H9 (cell line): ENCODE measurements around the gene ITGAE. TPM values are rescaled to one million over a fixed set of nuclear protein-coding genes. Genes with fewer than 3 reads are reported as not detected.
A peak's percentile ranks its signal among the peaks of the same experiment; 100 is the strongest.

ENCODE experiments used
- DNase-seq: peaks from one replicate; pipeline ENCODE4 v3.0.0-alpha.2; 2017
- H2AFZ ChIP-seq: one replicate; pipeline ENCODE4 v1.6.1; 2013; ENCODE audit warnings: mild to moderate bottlenecking, low read length, control low read depth, moderate library complexity
- H2AK5ac ChIP-seq: 2 replicates; pipeline ENCODE4 v1.6.1; 2013; ENCODE audit warnings: low read length, control low read depth, mixed read lengths; ENCODE audit not compliant: insufficient read length
- H2BK120ac ChIP-seq: one replicate; pipeline ENCODE4 v1.6.1; 2013; ENCODE audit warnings: low read depth, mild to moderate bottlenecking, low read length, control low read depth, inconsistent platforms; ENCODE audit not compliant: poor library complexity, severe bottlenecking
- H2BK12ac ChIP-seq: 2 replicates; pipeline ENCODE4 v1.6.1; 2013; ENCODE audit warnings: low read length, control low read depth, mixed read lengths, low read depth; ENCODE audit not compliant: insufficient read length
- H2BK15ac ChIP-seq: 2 replicates; pipeline ENCODE4 v1.6.1; 2013; ENCODE audit warnings: low read depth, low read length, control low read depth
- H2BK20ac ChIP-seq: one replicate; pipeline ENCODE4 v1.6.1; 2013; ENCODE audit warnings: low read depth, mild to moderate bottlenecking, low read length, control low read depth, inconsistent platforms; ENCODE audit not compliant: poor library complexity, severe bottlenecking
- H2BK5ac ChIP-seq: 2 replicates; pipeline ENCODE4 v1.6.1; 2013; ENCODE audit warnings: low read length, control low read depth, mixed read lengths; ENCODE audit not compliant: insufficient read length
- H3K14ac ChIP-seq: 2 replicates; pipeline ENCODE4 v1.6.1; 2013; ENCODE audit warnings: low read length, control low read depth; ENCODE audit not compliant: insufficient read depth
- H3K18ac ChIP-seq: 2 replicates; pipeline ENCODE4 v1.6.1; 2013; ENCODE audit warnings: low read depth, mild to moderate bottlenecking, mixed read lengths, low read length, control low read depth; ENCODE audit not compliant: insufficient read length
- H3K23ac ChIP-seq: 2 replicates; pipeline ENCODE4 v1.6.1; 2013; ENCODE audit warnings: low read length, control low read depth, mixed read lengths, low read depth; ENCODE audit not compliant: insufficient read length
- H3K23me2 ChIP-seq: 2 replicates; pipeline ENCODE4 v1.6.1; 2013; ENCODE audit warnings: low read depth, mild to moderate bottlenecking, mixed read lengths, low read length, control low read depth; ENCODE audit not compliant: insufficient read length, poor library complexity, severe bottlenecking
- H3K27ac ChIP-seq: 2 replicates; pipeline ENCODE4 v1.5.1; 2013; ENCODE audit warnings: low read length, control low read depth, mixed read lengths, low read depth; ENCODE audit not compliant: insufficient read length
- H3K27me3 ChIP-seq: 2 replicates; pipeline ENCODE4 v1.6.1; 2013; ENCODE audit warnings: low read length, control low read depth, inconsistent platforms; ENCODE audit not compliant: insufficient read depth
- H3K4ac ChIP-seq: 2 replicates; pipeline ENCODE4 v1.6.1; 2013; ENCODE audit warnings: low read depth, mild to moderate bottlenecking, control low read depth, inconsistent platforms, low read length, moderate library complexity
- H3K4me1 ChIP-seq: 2 replicates; pipeline ENCODE4 v1.6.1; 2013; ENCODE audit warnings: low read length, control low read depth, inconsistent platforms; ENCODE audit not compliant: insufficient read depth
- H3K4me2 ChIP-seq: 2 replicates; pipeline ENCODE4 v1.6.1; 2013; ENCODE audit warnings: low read length, control low read depth, mixed read lengths; ENCODE audit not compliant: insufficient read length, insufficient read depth
- H3K56ac ChIP-seq: 2 replicates; pipeline ENCODE4 v1.6.1; 2013; ENCODE audit warnings: low read depth, mild to moderate bottlenecking, mixed read lengths, low read length, control low read depth; ENCODE audit not compliant: insufficient read length
- H3K79me1 ChIP-seq: 2 replicates; pipeline ENCODE4 v1.6.1; 2013; ENCODE audit warnings: low read depth, mild to moderate bottlenecking, moderate library complexity, low read length, control low read depth, inconsistent platforms; ENCODE audit not compliant: insufficient read depth, poor library complexity, severe bottlenecking
- H3K79me2 ChIP-seq: 2 replicates; pipeline ENCODE4 v1.6.1; 2013; ENCODE audit warnings: low read length, control low read depth, inconsistent platforms; ENCODE audit not compliant: insufficient read depth
- H3K9ac ChIP-seq: 2 replicates; pipeline ENCODE4 v1.6.1; 2013; ENCODE audit warnings: low read length, control low read depth, mixed read lengths; ENCODE audit not compliant: insufficient read length; ENCODE audit errors: extremely low read depth
- H3K9me3 ChIP-seq: one replicate; pipeline ENCODE4 v1.6.1; 2013; ENCODE audit warnings: low read depth, low read length, inconsistent platforms; ENCODE audit not compliant: control insufficient read depth
- H3T11ph ChIP-seq: one replicate; pipeline ENCODE4 v1.6.1; 2013; ENCODE audit warnings: mild to moderate bottlenecking, low read length, control low read depth, inconsistent platforms
- H4K20me1 ChIP-seq: one replicate; pipeline ENCODE4 v1.6.1; 2013; ENCODE audit not compliant: control insufficient read depth, insufficient read length, insufficient read depth
- H4K5ac ChIP-seq: 2 replicates; pipeline ENCODE4 v1.6.1; 2013; ENCODE audit warnings: low read depth, mild to moderate bottlenecking, mixed read lengths, low read length, control low read depth; ENCODE audit not compliant: insufficient read length
- H4K8ac ChIP-seq: replicated peaks from 2 replicates; pipeline ENCODE4 v1.6.1; 2013; ENCODE audit warnings: low read length, control low read depth, mixed read lengths, low read depth; ENCODE audit not compliant: insufficient read length
- H4K91ac ChIP-seq: 2 replicates; pipeline ENCODE4 v1.6.1; 2013; ENCODE audit warnings: low read depth, mild to moderate bottlenecking, moderate library complexity, mixed read lengths, low read length, control low read depth; ENCODE audit not compliant: insufficient read length
- H3K27ac Mint-ChIP-seq, 3 experiments: 2 replicates in 2 of 3; 3 replicates in 1 of 3; pipeline ENCODE4 v1.8.0; 2020 to 2021; ENCODE audit warnings: mixed read lengths in 3 of 3, mild to moderate bottlenecking in 1 of 3, moderate library complexity in 1 of 3
- H3K27me3 Mint-ChIP-seq: 2 replicates; pipeline ENCODE4 v1.8.0; 2021; ENCODE audit warnings: low read depth, mild to moderate bottlenecking, moderate library complexity, mixed read lengths
- H3K36me3 Mint-ChIP-seq, 3 experiments: 2 replicates in 2 of 3; 3 replicates in 1 of 3; pipeline ENCODE4 v1.8.0; 2020 to 2021; ENCODE audit warnings: low read depth in 3 of 3, mixed read lengths in 3 of 3; ENCODE audit not compliant: insufficient read depth in 1 of 3
- H3K4me1 Mint-ChIP-seq, 2 experiments: 2 replicates each; pipeline ENCODE4 v1.8.0; 2020; ENCODE audit warnings: mixed read lengths in 2 of 2
- H3K4me3 Mint-ChIP-seq, 2 experiments: 2 replicates in 1 of 2; 3 replicates in 1 of 2; pipeline ENCODE4 v1.8.0; 2020 to 2021; ENCODE audit warnings: mild to moderate bottlenecking in 2 of 2, mixed read lengths in 2 of 2, moderate library complexity in 1 of 2
- H3K9me3 Mint-ChIP-seq, 2 experiments: 2 replicates in 1 of 2; 3 replicates in 1 of 2; pipeline ENCODE4 v1.8.0; 2020; ENCODE audit warnings: mild to moderate bottlenecking in 2 of 2, mixed read lengths in 2 of 2, moderate library complexity in 1 of 2
- CTCF ChIP-seq: fragments of 200-600 bp; sonication (generic); conservative IDR thresholded peaks from 3 replicates; pipeline ENCODE4 v1.8.0; 2021; ENCODE audit warnings: antibody characterized with exemption, mild to moderate bottlenecking
- WGBS: extraction: QIAGEN DNeasy Blood & Tissue Kit; methylation state at CpG from one replicate; pipeline ENCODE4 v1.1.7; 2013; ENCODE audit warnings: missing lambda C conversion rate, low lambda C conversion rate, mixed read lengths; ENCODE audit not compliant: insufficient read length; ENCODE audit errors: extremely low coverage; 5-methylcytosine and 5-hydroxymethylcytosine counted together
- total RNA-seq: library from RNA; stranded (reverse); gene quantifications from 2 replicates; pipeline ENCODE4 v1.2.1, GENCODE V29; 2021

Gene ITGAE
- total RNA-seq, 1 experiment from 2014 or later, result 23.5 TPM

DNA sequence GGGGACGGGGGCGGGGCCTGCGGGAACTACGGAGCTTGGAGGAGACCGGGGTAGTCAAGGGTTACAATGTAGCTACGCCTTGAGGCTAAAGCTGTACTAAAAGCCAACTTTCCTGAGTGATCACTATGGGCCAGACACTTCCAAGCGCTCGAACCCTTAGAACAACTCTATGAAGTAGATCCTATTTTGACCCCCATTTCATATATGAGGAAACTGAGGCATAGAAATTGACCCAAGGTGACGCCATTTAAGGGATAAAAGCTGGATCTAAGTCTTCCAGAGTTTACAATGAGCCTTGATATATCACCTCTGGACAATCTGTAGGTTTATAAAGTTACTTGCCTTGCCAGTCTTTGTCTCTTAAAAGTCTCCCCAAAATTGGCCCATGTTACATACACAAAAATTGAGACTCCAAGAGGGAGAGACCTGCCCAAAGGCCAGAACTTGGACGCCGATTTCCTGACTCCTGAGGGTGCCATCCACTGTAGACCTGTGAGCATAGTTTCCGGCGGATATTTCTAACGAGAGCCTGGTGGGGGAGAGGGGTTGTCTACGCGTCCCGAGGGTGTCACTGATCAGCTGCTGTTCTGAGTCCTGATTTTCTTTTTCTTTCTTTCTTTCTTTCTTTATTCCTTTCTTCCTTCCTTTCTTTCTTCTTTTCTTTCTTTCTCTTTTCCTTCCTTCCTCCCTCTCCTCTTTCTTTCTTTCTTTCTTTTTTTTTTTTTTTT lies 45.6 kb upstream of the ITGAE start:
- Histone ChIP-seq H3K18ac (no peak overlapping the region), H3K23me2 (no peaks in the 10 kb centered on the region), H3K27ac (no peak overlapping the region), H2BK15ac (no peak overlapping the region), H4K20me1 (no peaks in the 10 kb centered on the region), H3T11ph (no peak overlapping the region), H3K27me3 (no peaks in the 10 kb centered on the region), H3K9ac (no peak overlapping the region), H3K4ac (no peak overlapping the region), H3K4me1 (no peaks in the 10 kb centered on the region), H3K4me2 (peak overlapping the region; percentile 60), H2BK20ac (no peak overlapping the region), H4K8ac (no peak overlapping the region), H3K79me1 (peaks cover 7% of the 10 kb centered on the region), H2BK5ac (no peak overlapping the region), H2BK12ac (no peak overlapping the region), H4K91ac (no peak overlapping the region), H3K79me2 (peaks cover 8% of the 10 kb centered on the region; the same call in 1 of the 2 replicates), H3K23ac (no peak overlapping the region), H4K5ac (no peak overlapping the region), H3K9me3 (no peaks in the 10 kb centered on the region), H2BK120ac (no peak overlapping the region), H2AFZ (peak overlapping the region; percentile 85), H2AK5ac (no peak overlapping the region), H3K56ac (no peak overlapping the region), H3K14ac (no peak overlapping the region)
- Mint-ChIP-seq H3K9me3 (no peaks in the 10 kb centered on the region; a peak in 1 of 5 replicates), H3K4me1 (peaks cover 12 to 18% of the 10 kb centered on the region in 2 experiments), H3K36me3 (peaks cover 11 to 24% (median 22%) of the 10 kb centered on the region in 3 experiments; a peak in 6 of 7 replicates), H3K4me3 (peak overlapping the region; percentile 10 to 98; a peak in 4 of 5 replicates), H3K27ac (no peak overlapping the region), H3K27me3 (peaks cover 19% of the 10 kb centered on the region)
- DNase-seq, result no peak
- no CpG with 5 or more reads among the region's 17 CpGs for WGBS
- TF ChIP-seq CTCF, result no peak; the same call in 1 of the 3 replicates
